ENCODE data around the gene SPHK1. TPM values are rescaled to one million over a fixed set of nuclear protein-coding genes. Genes with fewer than 3 reads are reported as not detected.

SPHK1 gene
- total RNA-seq, 1 experiment from 2014 or later: 5.4 TPM

DNA sequence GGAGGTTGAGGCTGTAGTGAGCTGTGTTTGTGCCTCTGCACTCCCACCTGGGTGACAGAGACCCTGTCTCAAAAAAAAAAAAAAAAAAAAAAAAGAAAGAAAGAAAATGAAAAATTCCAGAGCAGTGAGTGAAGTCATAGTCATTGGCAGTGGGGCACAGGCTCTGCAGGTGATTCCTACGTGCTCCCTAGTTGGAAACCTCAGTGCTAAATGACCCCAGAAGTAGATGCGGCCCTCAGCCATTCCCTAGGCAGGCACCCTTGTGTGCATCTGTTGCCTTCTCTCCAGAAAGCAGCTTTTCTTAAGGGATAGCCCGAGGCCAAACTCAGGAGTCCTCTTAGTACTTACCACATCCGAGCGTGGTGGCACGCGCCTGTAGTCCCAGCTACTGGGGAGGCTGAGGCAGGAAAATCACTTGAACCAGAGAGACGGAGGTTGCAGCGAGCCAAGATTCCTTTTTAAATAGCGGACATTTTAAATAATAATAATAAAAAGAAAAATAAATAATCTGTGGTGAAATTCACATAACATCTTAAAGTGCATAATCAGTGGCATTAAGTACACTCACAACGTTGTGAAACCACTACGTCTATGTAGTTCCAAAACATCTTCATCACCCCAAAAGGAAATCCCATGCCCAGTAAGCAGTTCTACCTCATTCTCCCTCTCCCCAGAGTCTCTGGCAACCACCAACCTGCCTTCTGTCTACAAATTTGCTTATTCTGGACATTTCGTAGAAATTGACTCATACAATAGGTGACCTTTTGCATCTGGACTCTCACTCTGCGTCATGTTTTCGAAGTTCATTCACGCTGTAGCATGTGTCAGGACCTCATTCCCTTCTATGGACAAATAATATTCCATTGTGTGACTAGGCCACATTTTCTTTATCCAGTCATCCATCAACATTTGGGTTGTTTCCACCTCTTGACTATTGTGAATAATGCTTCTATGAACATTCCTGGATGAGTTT lies 12.5 kb upstream of the SPHK1 start:
- Histone ChIP-seq H3K4me3 (no peak overlapping the region), H3K27me3 (no peaks in the 10 kb centered on the region), H3K36me3 (no peaks in the 10 kb centered on the region), H3K4me1 (peaks cover 34% of the 10 kb centered on the region), H3K9me3 (replicated peaks) (no peaks in the 10 kb centered on the region), H3K27ac (no peak overlapping the region)
- DNase-seq: peak in 1 of 2 experiments; percentile 18

DNA sequence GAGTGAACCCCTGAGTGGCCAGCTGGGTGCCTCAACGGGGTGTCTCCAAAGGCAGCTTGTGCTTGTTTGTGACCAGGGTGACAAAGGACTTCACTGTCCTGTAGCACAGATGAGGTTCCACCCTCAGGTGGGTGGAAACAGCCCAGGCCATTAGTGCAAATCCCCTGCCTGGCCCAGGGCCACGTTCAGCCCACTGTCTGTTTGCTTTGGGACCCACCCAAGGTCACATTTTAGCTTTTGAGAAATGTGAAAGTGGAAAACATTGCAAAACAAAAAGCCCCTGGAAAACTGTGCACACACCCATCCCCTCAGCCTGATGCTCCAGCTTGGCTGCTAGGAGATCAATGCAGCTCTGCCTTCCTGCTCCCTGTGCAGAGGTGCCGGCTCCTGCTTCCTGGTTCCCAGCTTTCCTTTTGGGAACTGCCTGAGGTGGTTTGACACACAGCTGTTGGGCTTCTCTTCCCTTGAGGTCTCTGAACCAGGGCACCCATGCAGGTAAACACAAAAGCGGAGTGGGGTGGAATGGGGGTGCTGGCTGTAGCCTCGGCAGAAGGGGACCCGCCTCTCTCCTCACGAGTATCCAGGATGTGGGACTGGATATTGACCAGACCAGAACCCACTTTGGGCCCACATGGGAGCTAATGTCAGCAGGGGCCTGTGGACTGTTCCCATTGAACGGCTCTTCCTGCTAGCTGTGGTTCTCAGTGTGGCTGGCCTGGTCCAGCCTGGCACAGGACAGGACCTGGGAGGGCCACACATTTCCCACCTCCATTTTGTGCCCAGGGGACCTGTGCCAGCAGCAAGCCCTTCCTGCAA lies 7.9 kb upstream of the SPHK1 start:
- no peak overlapping the region for H3K4me3 ChIP-seq
- DNase-seq: peak in 1 of 2 experiments; percentile 58
- no peaks in the 10 kb centered on the region for H3K36me3 ChIP-seq
- peaks cover 17% of the 10 kb centered on the region for H3K4me1 ChIP-seq
- H3K27ac ChIP-seq: no peak overlapping the region
- H3K27me3 ChIP-seq: no peaks in the 10 kb centered on the region
- no peaks in the 10 kb centered on the region for H3K9me3 ChIP-seq (replicated peaks)

GRCh38 chr17:76378548-76379274 lies 5.7 kb upstream of the SPHK1 start:
- Histone ChIP-seq H3K4me3 (no peak overlapping the region), H3K4me1 (peaks cover 30% of the 10 kb centered on the region), H3K27ac (no peak overlapping the region), H3K27me3 (no peaks in the 10 kb centered on the region), H3K9me3 (replicated peaks) (no peaks in the 10 kb centered on the region), H3K36me3 (no peaks in the 10 kb centered on the region)
- DNase-seq: no peak

GRCh38 chr17:76379275-76379641 lies 5.2 kb upstream of the SPHK1 start:
- Histone ChIP-seq H3K9me3 (replicated peaks) (no peaks in the 10 kb centered on the region), H3K27ac (no peak overlapping the region), H3K4me1 (peaks cover 30% of the 10 kb centered on the region), H3K27me3 (no peaks in the 10 kb centered on the region), H3K4me3 (no peak overlapping the region), H3K36me3 (no peaks in the 10 kb centered on the region)
- no peak for DNase-seq

DNA sequence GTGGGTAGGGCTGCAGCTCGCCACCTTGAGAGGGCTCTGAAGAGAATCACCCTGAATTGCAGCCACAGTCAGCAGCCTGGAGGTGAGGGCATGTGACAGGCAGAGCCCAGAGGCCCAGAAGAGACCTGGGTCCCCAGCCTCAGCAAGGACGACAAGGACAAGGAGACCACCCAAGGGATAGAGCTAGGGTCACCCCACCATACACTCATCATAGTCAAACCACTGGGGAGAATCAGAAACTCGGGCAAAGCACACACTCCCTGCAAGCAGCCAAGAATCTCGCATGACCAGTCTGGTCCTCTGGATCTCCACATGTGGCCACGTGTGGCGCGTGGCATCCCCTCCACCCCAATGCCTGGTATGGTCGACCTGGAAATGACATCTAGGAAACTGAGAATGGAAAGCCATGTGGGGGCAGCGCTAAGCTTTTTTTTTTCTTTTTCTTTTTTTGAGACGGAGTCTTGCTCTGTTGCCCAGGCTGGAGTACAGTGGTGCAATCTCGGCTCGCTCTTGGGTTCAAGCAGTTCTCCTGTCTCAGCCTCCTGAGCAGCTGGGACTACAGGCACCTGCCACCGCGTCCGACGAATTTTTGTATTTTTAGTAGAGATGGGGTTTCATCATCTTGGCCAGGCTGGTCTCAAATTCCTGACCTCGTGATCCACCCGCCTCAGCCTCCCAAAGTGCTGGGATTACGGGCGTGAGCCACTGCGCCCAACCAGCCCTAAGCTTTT lies 4.6 kb upstream of the SPHK1 start:
- Histone ChIP-seq H3K27ac (no peak overlapping the region), H3K9me3 (replicated peaks) (no peaks in the 10 kb centered on the region), H3K36me3 (no peaks in the 10 kb centered on the region), H3K4me1 (peaks cover 30% of the 10 kb centered on the region), H3K4me3 (no peak overlapping the region), H3K27me3 (no peaks in the 10 kb centered on the region)
- DNase-seq: no peak

DNA sequence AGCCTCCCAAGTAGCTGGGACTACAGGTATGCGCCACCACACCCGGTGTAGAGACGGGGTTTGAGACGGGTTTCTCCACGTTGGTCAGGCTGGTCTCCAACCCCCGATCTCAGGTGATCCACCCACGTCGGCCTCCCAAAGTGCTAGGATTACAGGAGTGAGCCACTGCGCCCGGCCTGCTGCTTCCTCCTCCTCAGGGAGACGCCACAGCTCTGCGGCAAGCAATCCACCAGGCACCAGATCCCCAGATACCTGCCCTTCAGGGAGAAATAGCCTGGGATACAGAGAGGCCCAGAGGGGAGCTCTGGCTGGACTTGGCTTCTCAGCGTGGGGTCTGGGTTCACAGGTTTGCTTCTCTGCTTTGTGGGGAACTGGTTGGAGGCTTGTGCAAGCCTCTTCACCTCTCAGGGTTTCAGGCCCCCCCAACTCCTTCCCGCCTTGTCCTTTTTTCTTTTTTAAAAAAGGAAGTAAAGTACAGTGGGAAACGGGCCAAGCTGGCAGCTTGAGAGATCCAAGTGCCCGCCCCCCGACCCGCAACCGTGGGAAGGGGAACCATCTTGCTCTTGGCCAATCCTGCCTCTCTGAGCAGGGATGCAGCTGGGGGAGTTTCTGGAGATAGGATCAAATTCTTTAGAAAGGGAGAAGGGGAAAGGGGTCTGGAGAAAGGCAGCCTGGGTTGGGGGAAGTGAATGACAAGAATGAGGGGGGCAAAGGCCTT lies 2.6 kb upstream of the SPHK1 start:
- Histone ChIP-seq H3K27ac (no peak overlapping the region), H3K4me1 (peaks cover 14% of the 10 kb centered on the region; the same call in 1 of the 2 replicates), H3K9me3 (replicated peaks) (no peaks in the 10 kb centered on the region), H3K36me3 (no peaks in the 10 kb centered on the region), H3K27me3 (no peaks in the 10 kb centered on the region), H3K4me3 (peak overlapping the region; percentile 62; the same call in 1 of the 2 replicates)
- DNase-seq: no peak

DNA sequence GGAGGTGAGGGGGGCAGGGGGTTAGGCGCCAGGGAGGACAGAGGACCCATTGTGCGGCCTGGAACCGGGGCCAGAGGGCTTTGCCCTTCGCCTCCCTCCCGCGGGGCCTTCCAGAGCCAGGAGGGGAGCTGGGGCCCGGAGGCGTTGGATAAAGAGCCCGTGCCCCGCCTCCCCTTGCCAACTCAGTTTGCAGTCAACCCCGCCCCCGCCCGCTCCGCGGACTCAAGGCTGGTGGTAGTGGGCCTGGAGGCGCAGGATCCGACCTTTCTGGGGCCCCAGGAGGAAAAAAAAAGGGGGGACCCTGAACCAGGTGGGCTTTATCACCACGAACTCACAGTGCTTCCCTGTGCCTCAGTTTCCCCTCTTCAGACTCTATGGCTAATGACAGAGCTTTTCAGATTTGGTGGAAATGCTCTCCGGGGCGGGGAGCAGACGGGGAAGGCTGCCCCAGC lies 2.0 kb upstream of the SPHK1 start:
- no peak overlapping the region for H3K27ac ChIP-seq
- H3K36me3 ChIP-seq: no peaks in the 10 kb centered on the region
- peak; percentile 77 to 78 for DNase-seq
- H3K4me1 ChIP-seq: peaks cover 13% of the 10 kb centered on the region; the same call in 1 of the 2 replicates
- H3K9me3 ChIP-seq (replicated peaks): no peaks in the 10 kb centered on the region
- H3K27me3 ChIP-seq: no peaks in the 10 kb centered on the region
- peak overlapping the region; percentile 62 for H3K4me3 ChIP-seq

DNA sequence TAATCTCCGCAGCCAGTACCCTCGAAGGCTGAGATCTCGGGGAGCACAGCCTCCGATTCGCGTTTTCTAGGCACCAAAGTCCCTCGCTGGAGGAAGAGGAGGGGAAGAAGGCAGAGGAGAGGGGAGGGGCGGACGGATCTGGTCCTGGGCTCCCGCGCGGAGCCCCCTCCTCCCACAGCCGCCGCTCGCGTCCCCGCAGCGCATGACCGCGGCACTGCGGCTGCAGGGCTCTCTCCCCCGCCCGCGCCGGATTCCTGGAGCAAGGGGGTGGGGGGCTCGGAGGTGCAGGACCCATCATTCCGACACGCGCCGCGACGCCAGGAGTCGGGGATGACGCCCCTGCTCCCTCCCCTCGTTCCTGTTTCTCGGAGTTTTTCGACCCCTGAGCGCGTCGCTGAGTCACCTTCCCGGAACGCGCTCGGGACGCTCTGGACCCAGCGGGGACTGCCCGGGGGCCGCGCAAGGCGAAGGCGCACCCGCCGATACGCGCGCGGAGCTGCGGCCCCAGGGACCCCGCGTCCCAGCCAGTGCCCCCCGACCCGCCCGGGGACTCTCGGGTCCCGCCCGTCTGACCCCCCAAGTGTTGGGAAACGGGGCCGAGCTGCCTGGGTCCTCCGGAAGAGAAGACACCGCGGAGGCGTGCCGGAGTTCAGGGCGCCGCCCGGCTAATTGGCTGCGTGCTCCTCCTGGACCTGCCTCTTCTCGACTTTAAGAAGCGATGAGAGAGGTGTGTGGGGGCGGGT lies 1.4 kb upstream of the SPHK1 start:
- Histone ChIP-seq H3K27ac (no peak overlapping the region), H3K4me3 (peak overlapping the region; percentile 62), H3K9me3 (replicated peaks) (no peaks in the 10 kb centered on the region), H3K4me1 (peaks cover 13% of the 10 kb centered on the region; the same call in 1 of the 2 replicates), H3K27me3 (no peaks in the 10 kb centered on the region), H3K36me3 (no peaks in the 10 kb centered on the region)
- DNase-seq: peak; percentile 60 to 63

GRCh38 chr17:76383546-76384221 lies 725 bp upstream of the SPHK1 start:
- peak overlapping the region; percentile 62 for H3K4me3 ChIP-seq
- H3K27ac ChIP-seq: no peak overlapping the region
- H3K4me1 ChIP-seq: peaks cover 13% of the 10 kb centered on the region; the same call in 1 of the 2 replicates
- H3K9me3 ChIP-seq (replicated peaks): no peaks in the 10 kb centered on the region
- no peaks in the 10 kb centered on the region for H3K36me3 ChIP-seq
- H3K27me3 ChIP-seq: no peaks in the 10 kb centered on the region
- peak; percentile 71 to 75 for DNase-seq

- H3K36me3 ChIP-seq: no peaks in the 10 kb centered on the region
These were observed 830 bp downstream of the SPHK1 start for GRCh38 chr17:76384987-76385891.

DNA sequence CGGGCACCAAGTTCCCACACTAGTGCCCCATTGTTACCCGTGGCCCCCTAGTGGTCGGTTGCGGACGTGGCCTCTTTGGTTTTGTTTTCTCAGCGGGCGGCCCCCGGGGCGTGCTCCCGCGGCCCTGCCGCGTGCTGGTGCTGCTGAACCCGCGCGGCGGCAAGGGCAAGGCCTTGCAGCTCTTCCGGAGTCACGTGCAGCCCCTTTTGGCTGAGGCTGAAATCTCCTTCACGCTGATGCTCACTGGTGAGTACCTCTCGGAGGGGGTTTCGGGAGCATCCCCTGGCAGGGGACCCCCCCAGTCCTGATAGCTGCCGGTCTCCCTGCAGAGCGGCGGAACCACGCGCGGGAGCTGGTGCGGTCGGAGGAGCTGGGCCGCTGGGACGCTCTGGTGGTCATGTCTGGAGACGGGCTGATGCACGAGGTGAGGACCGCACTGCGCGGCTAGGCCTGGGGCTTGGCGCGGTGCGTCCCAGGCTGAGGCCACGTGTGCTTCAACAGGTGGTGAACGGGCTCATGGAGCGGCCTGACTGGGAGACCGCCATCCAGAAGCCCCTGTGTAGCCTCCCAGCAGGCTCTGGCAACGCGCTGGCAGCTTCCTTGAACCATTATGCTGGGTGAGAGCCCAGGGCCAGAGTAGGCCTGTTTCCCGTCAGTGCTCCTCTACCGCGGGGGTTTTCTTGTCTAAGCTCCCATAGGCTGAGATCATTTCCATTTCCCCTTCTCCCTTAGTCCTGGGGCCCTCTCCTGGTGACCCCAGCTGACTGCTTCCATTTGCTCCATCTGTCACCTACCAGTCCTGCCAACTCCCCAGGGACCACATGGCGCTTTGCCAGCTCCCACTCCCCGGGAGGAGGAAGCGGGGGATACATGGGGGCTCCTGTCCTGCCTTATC lies 1.7 kb downstream of the SPHK1 start:
- Histone ChIP-seq H3K27me3 (no peaks in the 10 kb centered on the region), H3K4me3 (peak overlapping the region; percentile 62), H3K36me3 (no peaks in the 10 kb centered on the region), H3K27ac (no peak overlapping the region), H3K9me3 (replicated peaks) (no peaks in the 10 kb centered on the region), H3K4me1 (peaks cover 19% of the 10 kb centered on the region)
- peak; percentile 83 to 87 for DNase-seq

More at GRCh38 chr17:76384987-76385891, 830 bp downstream of the SPHK1 start:
- Histone ChIP-seq H3K27ac (no peak overlapping the region), H3K4me3 (peak overlapping the region; percentile 62), H3K27me3 (no peaks in the 10 kb centered on the region), H3K9me3 (replicated peaks) (no peaks in the 10 kb centered on the region), H3K4me1 (peaks cover 19% of the 10 kb centered on the region)
- DNase-seq: peak in 1 of 2 experiments; percentile 62
